Activated T-cell treated with anti-CD3 and anti-CD28 coated beads for 48 hours (primary cell): ENCODE measurements around the gene GOLGB1.

Experiments used
- DNase-seq: peaks from one replicate; pipeline ENCODE4 v3.0.0-alpha.2; 2020; ENCODE audit warnings: low read depth

GOLGB1 gene

GRCh38 chr3:121637922-121638321 lies 111.6 kb downstream of the GOLGB1 start:
- DNase-seq = no peak

GRCh38 chr3:121630355-121630754 lies 119.2 kb downstream of the GOLGB1 start:
- DNase-seq = no peak

- DNase-seq = no peak
Measured at GRCh38 chr3:121629601-121630000, 119.9 kb downstream of the GOLGB1 start.

GRCh38 chr3:121627622-121628021 lies 121.9 kb downstream of the GOLGB1 start:
- DNase-seq = no peak

GRCh38 chr3:121627211-121627610 lies 122.3 kb downstream of the GOLGB1 start:
- DNase-seq = no peak

- DNase-seq = no peak
Measured at GRCh38 chr3:121626495-121626894, 123.0 kb downstream of the GOLGB1 start.

GRCh38 chr3:121624147-121624899 lies 125.2 kb downstream of the GOLGB1 start:
- no peak for DNase-seq

GRCh38 chr3:121621491-121621890 lies 128.1 kb downstream of the GOLGB1 start:
- DNase-seq = no peak

- no peak for DNase-seq
Measured at GRCh38 chr3:121619691-121620090, 129.8 kb downstream of the GOLGB1 start.
